Heart left ventricle (tissue), 16 donors: ENCODE data around the gene XXYLT1. TPM values are rescaled to one million over a fixed set of nuclear protein-coding genes. Genes with fewer than 3 reads are reported as not detected.

ENCODE experiments used
- ATAC-seq, 4 donors: fragments of 200-7000 bp; cut with Tn5 transposase; one replicate each; pipeline ENCODE4 v1.9.1; 2020 to 2022; ENCODE audit warnings: moderate library complexity in 4 of 4, mild to moderate bottlenecking in 3 of 4, moderate number of reproducible peaks in 1 of 4
- DNase-seq, 5 donors: peaks; one replicate each; pipeline ENCODE4 v3.0.0-alpha.2; 2020
- H3K27ac ChIP-seq, 12 donors: fragments of 200-600 bp; sonication (generic) in 4 of 12; one replicate each; pipeline versions ENCODE4 v1.5.0 to v1.8.0; 2016 to 2022; ENCODE audit warnings: mild to moderate bottlenecking in 2 of 12
- H3K27me3 ChIP-seq, 9 donors: fragments of 200-600 bp; sonication (generic) in 2 of 9; one replicate each; pipeline versions ENCODE4 v1.5.1 to v1.8.0; 2016 to 2022; ENCODE audit warnings: mild to moderate bottlenecking in 3 of 9
- H3K36me3 ChIP-seq, 9 donors: fragments of 200-600 bp; sonication (generic) in 2 of 9; one replicate each; pipeline versions ENCODE4 v1.5.0 to v1.8.0; 2018 to 2022; ENCODE audit warnings: mild to moderate bottlenecking in 2 of 9
- H3K4me1 ChIP-seq, 12 donors: fragments of 200-600 bp; sonication (generic) in 4 of 12; one replicate each; pipeline versions ENCODE4 v1.5.0 to v1.8.0; 2016 to 2022; ENCODE audit warnings: mild to moderate bottlenecking in 3 of 12
- H3K4me3 ChIP-seq, 12 donors: fragments of 200-600 bp; sonication (generic) in 4 of 12; one replicate each; pipeline versions ENCODE4 v1.5.0 to v1.8.0; 2017 to 2022; ENCODE audit warnings: mild to moderate bottlenecking in 9 of 12, moderate library complexity in 4 of 12
- H3K9me3 ChIP-seq, 12 donors: fragments of 200-600 bp; sonication (generic) in 4 of 12; one replicate each; pipeline versions ENCODE4 v1.5.0 to v1.8.0; 2016 to 2022; ENCODE audit warnings: mild to moderate bottlenecking in 1 of 12
- CTCF ChIP-seq, 12 donors: fragments of 200-600 bp; sonication (generic) in 4 of 12; IDR thresholded peaks; one replicate each; pipeline versions ENCODE4 v1.5.0 to v1.8.0; 2018 to 2022; ENCODE audit warnings: antibody characterized with exemption in 12 of 12, mild to moderate bottlenecking in 5 of 12
- POLR2A ChIP-seq, 2 donors: fragments of 450-650 bp; IDR thresholded peaks; one replicate each; pipeline ENCODE4 v1.6.1; 2017; ENCODE audit warnings: antibody characterized with exemption in 2 of 2, mild to moderate bottlenecking in 2 of 2, moderate library complexity in 2 of 2
- WGBS, 4 donors: extraction: QIAGEN DNeasy Blood & Tissue Kit in 2 of 4; methylation state at CpG; one replicate each; pipeline versions ENCODE4 v1.1.5 to v1.1.7; 2013 to 2018; 5-methylcytosine and 5-hydroxymethylcytosine counted together
- intact Hi-C, 10 donors: fragments of 100-400 bp; cut with DNase I; formaldehyde crosslinking; loops; one replicate each; pipeline versions ENCODE4 v1.11.1 to v1.14.2; 2022
- polyA plus RNA-seq, 2 donors: library from polyadenylated mRNA; stranded (reverse); fragments of 200-250 nt; gene quantifications; one replicate each; pipeline ENCODE4 v1.2.3, GENCODE V29; 2013
- total RNA-seq, 9 donors: library from RNA; depleted of rRNA in 2 of 9; stranded (reverse); fragments of >200 nt in 2 of 9; fragmentation: NEBNext Ultra II Directional in 3 of 9; extraction: Animal tissue kit (Norgen Biotek cat#: 25700) in 3 of 9; gene quantifications; one replicate each; pipeline versions ENCODE4 v1.1.0 to v1.2.4, GENCODE V29; 2016 to 2023
- donor health status: ischemic (EF 13 %, LVEDD 7.1; RV severe dilation, severe dysfunction).
- donor health status: healthy with polysubstance abuse.
- donor health status: DM: no; HTN: yes; CAD: no.
- donor health status: DM: no; HTN: no; CAD: no.
- donor health status: ischemic (EF 25% LVEDD 6.9; RV normal size, moderate dysfunction).
- donor health status: ischemic (EF 25% LVEDD 5.7; RV mildly dilated, moderate dysfunction).
- donor health status: healthy.
- donor health status: DM: yes; HTN: yes; CAD: no.
- donor health status: ischemic (EF 35%, LVEDD 5.7; RV mildly dilated, moderate dysfunction).
- donor health status: nonischemic (EF 11% LVEDD 7.7; RV severe dilation, severe dysfunction).
- donor health status: DM: yes; HTN: yes; CAD: no.
- donor health status: PGD.
- donor health status: ischemic (EF 29% LVEDD 5.4; RV normal size, mild dysfunction).
- donor health status: nonischemic (EF 23%, LVEDD 6.1; RV moderate dilation, normal function).

Gene XXYLT1
- total and polyA plus RNA-seq, 11 donors, result 1.9 to 8.6 (median 4.8) TPM

- 63 to 77% (median 70%) methylated on average over 17 of the region's 17 CpGs for WGBS, 4 donors
- Histone ChIP-seq H3K36me3 (no peaks in the 10 kb centered on the region), H3K4me1 (peaks cover 3 to 83% (median 68%) of the 10 kb centered on the region in 12 donors), H3K27me3 (no peaks in the 10 kb centered on the region), H3K27ac (peak overlapping the region; percentile 48 to 91 (median 75)), H3K9me3 (no peaks in the 10 kb centered on the region), H3K4me3 (no peak overlapping the region)
- ATAC-seq, result peak in 1 of 4 donors; percentile 21
- DNase-seq, result no peak
- no peak for TF ChIP-seq CTCF (IDR thresholded peaks at IDR 0.05)
- no peak for TF ChIP-seq POLR2A (IDR thresholded peaks at IDR 0.05)
- intact Hi-C loops, result loop anchor here in 1 of 10 donors (10.0 kb wide), 1 partner anchor 74 kb away; no protein-coding TSS in a partner anchor
Measured at GRCh38 chr3:195180490-195181112, 90.4 kb downstream of the XXYLT1 start.

GRCh38 chr3:195179776-195180489, 91.0 kb downstream of the XXYLT1 start:
- Histone ChIP-seq H3K27me3 (no peaks in the 10 kb centered on the region), H3K9me3 (no peaks in the 10 kb centered on the region), H3K4me3 (no peak overlapping the region), H3K27ac (peak overlapping the region; percentile 48 to 91 (median 75)), H3K4me1 (peaks cover 3 to 77% (median 62%) of the 10 kb centered on the region in 12 donors), H3K36me3 (no peaks in the 10 kb centered on the region)
- WGBS, 4 donors, result 46 to 58% (median 51%) methylated on average over 19 to 24 of the region's 24 CpGs
- intact Hi-C loops, result loop anchor here in 2 of 10 donors (2.0 to 10.0 kb wide), 2 partner anchors 25 to 75 kb away; no protein-coding TSS in a partner anchor
- ATAC-seq (peak in 3 of 4 donors; percentile 11 to 77 (median 28)), DNase-seq (peak in 4 of 5 donors; percentile 50 to 72 (median 60))
- TF ChIP-seq POLR2A (IDR thresholded peaks at IDR 0.05), result no peak
- no peak for TF ChIP-seq CTCF (IDR thresholded peaks at IDR 0.05)

- WGBS, 4 donors, result 36 to 43% (median 37%) methylated on average over 17 of the region's 17 CpGs
- peak overlapping the region in 11 of 12 donors; percentile 38 to 91 (median 77) for H3K27ac ChIP-seq
- TF ChIP-seq POLR2A (IDR thresholded peaks at IDR 0.05), result no peak
- TF ChIP-seq CTCF (IDR thresholded peaks at IDR 0.05), result no peak
- peaks cover 3 to 68% (median 58%) of the 10 kb centered on the region in 12 donors for H3K4me1 ChIP-seq
- no peaks in the 10 kb centered on the region for H3K27me3 ChIP-seq
- intact Hi-C loops, result loop anchor here in 1 of 10 donors (2.0 kb wide), 1 partner anchor 24 kb away; no protein-coding TSS in a partner anchor
- H3K4me3 ChIP-seq, result peak overlapping the region in 6 of 12 donors; percentile 6 to 36 (median 22)
- DNase-seq (peak in 4 of 5 donors; percentile 54 to 70 (median 64)), ATAC-seq (peak; percentile 45 to 77 (median 70))
- no peaks in the 10 kb centered on the region for H3K9me3 ChIP-seq
- no peaks in the 10 kb centered on the region for H3K36me3 ChIP-seq
Measured at GRCh38 chr3:195178124-195178910, 92.6 kb downstream of the XXYLT1 start.
